GM19463 (cell line): Measurements from ENCODE around the gene STAG3.
"Not testable (repeated sequence)": the region's sequence is repeated elsewhere in the genome, so short reads cannot be mapped to it uniquely, and the experiment has no call there.

Source experiments
- ATAC-seq: cut with Tn5 transposase; IDR thresholded peaks from one replicate; pipeline ENCODE4 v1.9.1; 2021; ENCODE audit warnings: mild to moderate bottlenecking, moderate library complexity; ENCODE audit not compliant: unreplicated experiment

STAG3 gene

DNA sequence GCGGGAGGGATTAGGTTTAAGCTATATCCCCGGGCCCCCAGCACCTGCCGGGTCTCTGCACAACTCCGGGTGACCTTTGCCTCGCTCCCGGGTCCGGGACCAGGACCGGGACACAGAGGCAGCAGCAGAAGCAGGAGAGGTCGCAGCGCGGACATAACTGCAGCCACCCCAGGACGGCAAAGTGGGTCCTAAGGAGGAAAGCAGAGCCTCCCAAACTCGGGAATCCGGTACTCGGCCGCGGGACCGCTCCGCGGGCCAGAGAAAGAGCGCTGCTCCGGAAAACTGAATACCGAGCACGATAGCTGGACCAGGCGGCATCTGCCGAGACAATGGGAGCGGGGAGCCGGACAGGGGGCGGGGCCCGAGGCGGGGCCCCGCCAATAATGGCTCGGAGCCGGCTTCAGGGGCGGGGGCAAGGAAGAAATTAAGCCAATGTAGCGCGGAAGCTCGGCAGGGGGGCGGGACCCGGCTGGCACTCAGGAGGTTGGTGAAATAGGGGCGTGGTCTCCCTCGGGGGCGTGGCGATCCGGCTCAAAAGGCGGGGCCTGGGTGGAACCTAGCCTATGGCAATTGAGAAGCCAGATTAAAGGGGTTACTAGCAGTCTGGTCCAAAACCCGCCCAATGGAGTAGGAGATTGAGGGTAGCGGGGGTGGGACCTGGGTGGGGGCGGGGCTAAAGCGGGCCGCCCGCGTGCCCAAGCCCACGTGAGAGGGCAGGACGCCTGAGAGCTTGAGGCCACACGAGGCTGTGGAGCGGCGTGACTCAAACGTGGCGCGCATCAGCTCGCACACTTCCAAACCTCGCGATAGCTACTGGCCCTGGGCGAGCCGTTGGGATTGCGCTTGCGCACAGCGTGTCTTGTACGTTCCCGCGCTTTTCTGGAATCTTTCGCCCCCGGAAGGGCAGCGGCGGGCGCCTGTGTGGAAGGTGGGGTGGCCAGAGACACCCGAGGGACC, at the start of gene STAG3, which contains the start of gene GPC2:
Gene STAG3, plus strand, starts transcription at position 874 of the 957 bp plus-strand sequence. CDS start 2,639 bp downstream, outside the sequence.
Gene GPC2, minus strand, starts transcription at position 337 of the 957 bp plus-strand sequence. Its CDS starts 182 bp downstream, at position 155.
- peak; percentile 95 for ATAC-seq

- ATAC-seq, result no peak
Observed at GRCh38 chr7:100128637-100128963, 49.1 kb upstream of the STAG3 start.

DNA sequence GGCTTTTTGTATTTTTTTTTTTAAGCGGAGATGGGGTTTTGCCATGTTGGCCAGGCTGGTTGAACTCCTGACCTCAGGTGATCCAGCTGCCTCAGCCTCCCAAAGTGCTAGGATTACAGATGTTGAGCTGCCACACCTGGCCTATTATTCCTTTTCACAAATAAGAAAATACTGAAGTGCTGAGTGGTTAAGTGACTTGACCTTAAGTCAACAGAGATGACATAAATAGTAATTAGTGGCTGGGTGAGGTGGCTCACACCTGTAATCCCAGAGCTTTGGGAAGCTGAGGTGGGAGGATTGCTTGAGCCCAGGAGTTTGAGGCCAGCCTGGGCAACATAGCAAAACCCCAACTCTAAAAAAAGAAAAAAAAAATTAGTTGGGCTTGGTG, 47.5 kb upstream of the STAG3 start:
- not testable (repeated sequence) for ATAC-seq

GRCh38 chr7:100130608-100131453, 46.9 kb upstream of the STAG3 start:
- no peak for ATAC-seq

DNA sequence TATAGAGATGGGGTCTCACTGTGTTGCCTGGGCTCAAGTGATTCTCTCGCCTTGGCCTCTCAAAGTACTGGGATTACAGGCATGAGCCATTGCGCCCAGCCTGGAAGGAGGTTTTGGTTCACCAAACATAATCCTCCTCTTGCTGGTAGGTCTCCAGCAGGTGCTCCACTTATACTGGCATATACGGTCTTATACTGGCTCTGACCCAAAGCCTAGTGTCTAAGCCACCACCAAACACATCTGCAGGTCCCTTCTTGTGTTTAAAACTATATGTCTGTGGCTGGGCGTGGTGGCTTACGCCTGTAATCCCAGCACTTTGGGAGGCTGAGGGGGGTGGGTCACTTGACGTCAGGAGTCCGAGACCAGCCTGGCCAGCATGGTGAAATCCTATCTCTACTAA, 45.6 kb upstream of the STAG3 start:
- no peak for ATAC-seq

DNA sequence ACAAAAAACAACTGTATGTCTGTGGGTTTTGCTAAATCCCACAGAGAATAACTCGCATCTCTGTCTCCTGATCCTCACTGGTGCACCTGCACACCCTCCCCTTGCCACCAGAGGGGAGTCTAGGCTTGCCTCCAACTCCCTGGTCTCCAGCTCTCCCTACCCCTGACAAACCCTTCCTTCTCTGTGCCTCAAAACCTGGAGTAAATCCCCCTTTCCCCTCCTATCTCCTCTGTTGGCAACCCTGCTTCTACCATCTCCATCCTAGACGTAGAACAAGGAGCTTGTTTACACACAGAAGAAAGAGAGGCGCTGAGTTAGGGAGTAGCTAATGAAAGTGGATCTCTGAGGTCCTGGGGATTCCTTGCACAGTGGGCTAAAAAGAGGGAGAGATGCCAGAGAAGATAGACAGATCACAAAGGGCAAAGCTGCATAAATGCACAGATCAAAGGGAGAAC, 45.0 kb upstream of the STAG3 start:
- peak; percentile 54 for ATAC-seq

- no peak for ATAC-seq
Observed at GRCh38 chr7:100137851-100138760, 39.6 kb upstream of the STAG3 start.

DNA sequence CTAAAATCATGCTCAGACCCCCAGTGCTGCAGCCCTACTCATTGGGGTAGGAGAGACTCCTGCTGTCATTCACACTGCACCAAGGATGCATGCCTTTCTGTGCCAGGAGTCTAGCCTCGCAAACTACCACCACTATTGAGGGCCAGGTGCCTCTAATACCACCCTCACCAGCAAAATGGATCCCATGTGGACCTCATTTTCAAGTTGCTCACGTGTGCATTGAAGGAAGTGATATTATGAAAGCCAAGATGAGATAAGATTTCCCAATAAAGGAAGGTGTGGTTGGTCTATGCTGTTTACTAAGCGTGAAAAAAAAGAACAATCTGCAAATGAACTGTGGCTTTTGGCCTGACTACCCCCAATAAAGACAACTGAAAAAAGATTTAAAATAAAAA, 36.2 kb upstream of the STAG3 start:
- ATAC-seq, result no peak

DNA sequence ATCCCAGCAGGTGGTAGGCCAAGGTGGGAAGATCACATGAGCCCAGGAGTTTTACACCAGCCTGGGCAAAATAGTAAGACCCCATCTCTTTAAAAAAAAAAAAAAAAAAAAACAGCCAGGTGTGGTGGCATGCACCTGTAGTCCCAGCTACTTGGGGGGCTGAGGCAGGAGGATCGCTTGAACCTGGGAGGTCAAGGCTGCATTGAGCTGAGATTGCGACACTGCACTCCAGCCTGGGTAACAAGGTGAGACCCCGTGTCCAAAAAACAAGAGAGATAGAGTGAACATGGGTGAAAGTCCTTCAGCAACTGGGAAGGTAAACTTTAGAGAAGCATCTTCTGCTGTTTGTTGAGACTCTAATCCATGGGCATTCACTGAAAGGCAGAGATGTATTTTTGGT, 35.3 kb upstream of the STAG3 start:
- no peak for ATAC-seq

DNA sequence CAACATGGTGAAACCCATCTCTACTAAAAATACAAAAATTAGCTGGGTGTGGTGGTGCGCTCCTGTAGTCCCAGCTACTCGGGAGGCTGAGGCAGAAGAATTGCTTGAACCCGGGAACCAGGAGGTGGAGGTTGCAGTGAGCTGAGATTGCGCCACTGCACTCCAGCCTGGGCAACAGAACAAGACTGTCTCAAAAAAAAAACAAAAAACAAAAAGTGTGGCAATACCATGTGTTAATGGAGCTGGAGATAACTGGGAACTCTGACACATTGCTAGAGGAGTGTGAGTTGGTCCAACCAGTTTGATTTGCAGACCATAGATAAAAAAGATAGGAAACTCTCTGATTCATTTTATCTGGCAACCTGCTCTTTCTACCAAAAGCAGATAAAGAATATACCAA, 31.4 kb upstream of the STAG3 start:
- ATAC-seq, result not testable (repeated sequence)

- no peak for ATAC-seq
Observed at GRCh38 chr7:100147278-100147677, 30.4 kb upstream of the STAG3 start.

DNA sequence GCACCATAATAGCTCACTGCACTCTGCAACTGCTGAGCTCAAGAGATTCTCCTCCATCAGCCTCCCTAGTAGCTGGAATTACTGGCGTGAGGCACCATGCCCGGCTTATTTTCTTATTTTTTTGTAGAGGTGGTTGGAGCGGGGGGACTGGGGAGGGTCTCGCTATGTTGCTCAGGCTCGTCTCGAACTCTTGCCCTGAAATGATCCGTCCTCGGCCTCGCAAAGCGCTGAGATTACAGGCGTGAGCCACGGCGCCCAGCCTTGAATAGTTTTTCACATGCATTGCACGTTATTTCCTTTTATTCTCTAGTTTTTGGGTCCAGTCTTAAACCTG, 29.5 kb upstream of the STAG3 start:
- no peak for ATAC-seq

DNA sequence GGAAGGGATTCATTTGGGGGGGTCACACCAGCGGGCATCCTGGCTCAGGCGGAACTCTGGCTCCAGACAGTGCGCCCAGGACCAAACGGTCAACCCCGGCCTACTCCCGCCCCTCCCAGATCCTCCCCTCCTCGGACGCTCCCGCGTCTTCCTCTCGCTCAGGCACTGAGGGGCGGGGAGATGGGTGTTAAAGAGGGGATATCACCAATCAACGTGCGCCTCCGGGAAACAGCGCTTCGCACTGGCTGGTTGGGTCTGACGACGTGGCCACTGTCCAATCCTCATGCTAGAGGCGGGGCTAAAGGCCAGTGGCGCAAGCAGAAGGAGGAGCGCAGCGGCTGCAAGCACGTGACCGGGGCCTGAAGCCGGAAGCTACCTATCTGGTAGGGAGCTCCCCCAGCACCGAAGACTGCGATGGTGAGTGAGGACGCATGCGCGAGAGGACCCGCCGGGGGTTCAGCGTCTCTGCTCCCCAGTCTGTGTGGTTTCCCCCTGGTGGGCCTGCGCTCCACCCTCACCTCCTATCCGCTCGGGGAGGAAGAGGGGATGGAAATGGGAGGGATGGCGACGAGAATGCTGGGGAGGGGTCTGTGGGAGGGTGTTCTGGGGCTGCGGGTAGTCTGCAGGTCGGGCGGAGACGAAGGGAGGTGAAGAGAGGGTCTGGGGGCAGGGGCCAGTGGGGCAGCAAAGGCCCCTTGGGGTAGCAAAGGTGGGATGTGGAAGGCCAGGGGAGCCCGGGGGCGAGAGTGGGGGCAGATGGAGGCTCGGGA, 29.0 kb upstream of the STAG3 start, which contains the start of gene LAMTOR4:
Gene LAMTOR4, plus strand, starts transcription at position 360 of the 770 bp plus-strand sequence. Its CDS starts 55 bp downstream, at position 415.
- ATAC-seq, result peak; percentile 98

GRCh38 chr7:100152404-100152803, 25.3 kb upstream of the STAG3 start:
- ATAC-seq, result no peak

DNA sequence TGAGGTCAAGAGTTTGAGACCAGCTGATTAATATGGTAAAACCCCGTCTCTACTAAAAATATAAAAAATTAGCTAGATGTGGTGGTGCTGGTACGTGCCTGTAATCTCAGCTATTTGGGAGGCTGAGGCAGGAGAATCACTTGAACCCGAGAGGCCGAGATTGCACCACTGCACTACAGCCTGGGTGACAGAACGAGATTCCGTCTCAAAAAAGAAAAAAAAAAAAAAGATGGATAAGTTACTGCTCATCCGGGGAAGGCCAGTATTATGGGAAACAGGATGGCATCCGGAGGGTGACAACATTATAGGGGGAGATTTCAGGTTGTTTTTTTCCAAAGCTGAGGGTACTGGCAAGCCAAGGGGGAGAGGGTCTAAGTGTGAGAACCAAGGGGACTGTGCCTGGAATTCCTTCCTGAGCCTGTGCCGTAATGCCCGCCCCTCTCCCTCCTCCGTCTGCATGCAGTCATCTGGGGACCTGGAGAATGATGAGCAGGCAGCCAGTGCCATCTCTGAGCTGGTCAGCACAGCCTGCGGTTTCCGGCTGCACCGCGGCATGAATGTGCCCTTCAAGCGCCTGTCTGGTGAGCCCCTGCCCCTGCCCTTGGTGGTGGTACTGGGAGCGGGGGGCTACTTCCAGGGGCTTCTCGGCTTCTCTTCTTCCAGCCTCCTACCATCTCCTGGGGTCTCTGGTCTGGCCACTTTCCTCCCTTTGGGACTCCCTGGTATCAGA, 24.6 kb upstream of the STAG3 start:
- ATAC-seq, result no peak

DNA sequence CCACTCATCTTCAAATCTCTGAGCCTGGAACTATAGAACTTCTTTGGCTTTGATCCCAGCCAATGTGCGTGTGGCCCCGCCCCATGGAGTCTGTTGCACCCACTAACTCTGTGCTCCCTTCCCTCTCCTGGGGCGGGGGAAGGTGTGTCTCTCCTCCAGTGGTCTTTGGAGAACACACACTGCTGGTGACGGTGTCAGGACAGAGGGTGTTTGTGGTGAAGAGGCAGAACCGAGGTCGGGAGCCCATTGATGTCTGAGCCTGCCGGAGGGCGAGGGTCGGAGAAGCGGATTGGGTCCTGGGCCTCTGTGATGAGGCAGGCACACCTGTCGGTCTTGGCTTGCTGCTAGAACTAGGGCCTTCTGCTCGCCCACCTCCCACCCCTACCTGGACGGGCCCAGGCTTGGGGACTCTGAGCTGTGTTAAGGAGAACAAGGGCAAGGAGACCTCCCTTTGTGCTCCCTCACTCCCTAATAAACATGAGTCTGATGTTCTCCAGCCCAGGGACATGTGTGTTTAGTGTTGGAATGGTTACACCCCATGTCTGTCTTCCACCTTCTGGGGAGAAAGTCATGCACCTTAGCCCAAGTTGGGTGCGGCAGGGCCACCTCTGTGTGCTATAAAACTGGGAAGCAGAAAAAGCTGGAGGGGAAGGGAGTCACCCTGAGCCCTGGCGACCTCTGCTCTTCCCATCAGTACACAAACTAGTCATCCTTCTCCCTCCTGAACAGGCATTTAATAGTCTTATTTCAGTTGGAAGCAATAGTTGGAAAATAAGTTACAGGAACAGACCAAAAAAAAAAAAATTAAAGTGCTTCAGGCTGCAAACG, 23.8 kb upstream of the STAG3 start:
- ATAC-seq, result no peak

DNA sequence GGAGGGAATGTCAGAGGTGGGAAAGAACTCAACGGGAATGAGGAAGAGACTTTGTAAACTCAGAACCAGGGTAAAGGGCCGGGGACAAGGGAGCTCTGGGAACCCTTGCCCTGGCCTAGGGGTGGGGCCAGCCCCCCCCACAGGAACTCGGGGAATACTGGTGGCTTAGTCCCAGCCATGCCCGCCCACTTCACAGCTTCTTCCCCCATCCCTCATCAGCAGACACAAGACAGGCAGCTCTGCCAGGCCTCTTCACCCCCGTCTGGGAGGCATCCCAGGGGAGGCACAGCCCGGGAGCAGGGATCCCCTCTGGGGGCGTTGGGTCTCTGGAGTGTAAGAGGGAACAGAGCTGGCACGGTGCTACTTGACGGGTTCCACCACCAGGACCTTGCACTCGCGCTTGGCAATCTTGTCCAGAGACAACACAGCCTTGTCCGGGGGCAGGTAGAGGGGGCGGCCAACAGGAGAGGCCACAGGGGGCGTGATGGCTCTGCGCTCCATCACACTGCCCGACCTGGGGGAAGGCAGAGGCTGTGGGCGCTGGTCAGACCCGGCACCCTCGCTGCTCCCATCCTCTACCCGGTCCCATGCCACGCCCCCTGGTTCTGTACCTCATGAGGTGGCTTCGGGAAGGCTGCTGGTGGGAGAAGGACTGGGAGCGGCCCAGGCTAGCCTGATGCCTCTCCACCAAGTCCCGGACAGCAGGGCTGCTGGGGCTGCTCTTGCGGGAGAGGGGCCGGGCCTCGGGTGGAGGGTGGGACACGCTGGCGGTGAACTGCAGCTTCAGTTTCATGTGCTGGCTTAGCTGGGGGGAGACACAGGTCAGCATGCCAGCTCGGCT, 22.8 kb upstream of the STAG3 start:
- ATAC-seq, result no peak
